ENCODE results near the gene SDK2.

SDK2 gene

DNA sequence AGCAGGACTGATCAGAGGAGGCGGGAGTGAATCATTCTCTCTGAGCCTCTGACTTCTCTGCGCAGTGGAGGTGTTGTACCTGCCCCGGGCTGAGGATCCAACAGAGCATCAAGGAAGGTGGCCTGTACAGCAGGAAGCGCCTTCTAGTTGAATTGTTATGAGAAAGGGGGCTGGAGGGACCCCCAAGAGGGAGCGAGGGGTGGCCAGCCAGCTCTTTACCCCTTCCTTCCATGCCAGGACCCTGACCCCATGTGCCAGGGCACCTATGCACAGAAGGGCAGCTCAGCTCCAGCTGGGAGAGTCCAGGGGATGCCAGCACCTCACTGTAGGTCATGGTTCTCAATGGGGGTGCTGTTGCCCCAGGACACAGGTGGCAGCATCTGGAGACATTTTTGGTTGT is 149.3 kb downstream of the SDK2 start:
- no peak overlapping the region for H3K4me3 ChIP-seq (ENCODE audit: low read length)
- DNase-seq (ENCODE audit: low read depth), result no peak
- TF ChIP-seq, protein P1, sequence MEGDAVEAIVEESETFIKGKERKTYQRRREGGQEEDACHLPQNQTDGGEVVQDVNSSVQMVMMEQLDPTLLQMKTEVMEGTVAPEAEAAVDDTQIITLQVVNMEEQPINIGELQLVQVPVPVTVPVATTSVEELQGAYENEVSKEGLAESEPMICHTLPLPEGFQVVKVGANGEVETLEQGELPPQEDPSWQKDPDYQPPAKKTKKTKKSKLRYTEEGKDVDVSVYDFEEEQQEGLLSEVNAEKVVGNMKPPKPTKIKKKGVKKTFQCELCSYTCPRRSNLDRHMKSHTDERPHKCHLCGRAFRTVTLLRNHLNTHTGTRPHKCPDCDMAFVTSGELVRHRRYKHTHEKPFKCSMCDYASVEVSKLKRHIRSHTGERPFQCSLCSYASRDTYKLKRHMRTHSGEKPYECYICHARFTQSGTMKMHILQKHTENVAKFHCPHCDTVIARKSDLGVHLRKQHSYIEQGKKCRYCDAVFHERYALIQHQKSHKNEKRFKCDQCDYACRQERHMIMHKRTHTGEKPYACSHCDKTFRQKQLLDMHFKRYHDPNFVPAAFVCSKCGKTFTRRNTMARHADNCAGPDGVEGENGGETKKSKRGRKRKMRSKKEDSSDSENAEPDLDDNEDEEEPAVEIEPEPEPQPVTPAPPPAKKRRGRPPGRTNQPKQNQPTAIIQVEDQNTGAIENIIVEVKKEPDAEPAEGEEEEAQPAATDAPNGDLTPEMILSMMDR (conservative IDR thresholded peaks at IDR 0.05; ENCODE audit: low read length), result no peak

DNA sequence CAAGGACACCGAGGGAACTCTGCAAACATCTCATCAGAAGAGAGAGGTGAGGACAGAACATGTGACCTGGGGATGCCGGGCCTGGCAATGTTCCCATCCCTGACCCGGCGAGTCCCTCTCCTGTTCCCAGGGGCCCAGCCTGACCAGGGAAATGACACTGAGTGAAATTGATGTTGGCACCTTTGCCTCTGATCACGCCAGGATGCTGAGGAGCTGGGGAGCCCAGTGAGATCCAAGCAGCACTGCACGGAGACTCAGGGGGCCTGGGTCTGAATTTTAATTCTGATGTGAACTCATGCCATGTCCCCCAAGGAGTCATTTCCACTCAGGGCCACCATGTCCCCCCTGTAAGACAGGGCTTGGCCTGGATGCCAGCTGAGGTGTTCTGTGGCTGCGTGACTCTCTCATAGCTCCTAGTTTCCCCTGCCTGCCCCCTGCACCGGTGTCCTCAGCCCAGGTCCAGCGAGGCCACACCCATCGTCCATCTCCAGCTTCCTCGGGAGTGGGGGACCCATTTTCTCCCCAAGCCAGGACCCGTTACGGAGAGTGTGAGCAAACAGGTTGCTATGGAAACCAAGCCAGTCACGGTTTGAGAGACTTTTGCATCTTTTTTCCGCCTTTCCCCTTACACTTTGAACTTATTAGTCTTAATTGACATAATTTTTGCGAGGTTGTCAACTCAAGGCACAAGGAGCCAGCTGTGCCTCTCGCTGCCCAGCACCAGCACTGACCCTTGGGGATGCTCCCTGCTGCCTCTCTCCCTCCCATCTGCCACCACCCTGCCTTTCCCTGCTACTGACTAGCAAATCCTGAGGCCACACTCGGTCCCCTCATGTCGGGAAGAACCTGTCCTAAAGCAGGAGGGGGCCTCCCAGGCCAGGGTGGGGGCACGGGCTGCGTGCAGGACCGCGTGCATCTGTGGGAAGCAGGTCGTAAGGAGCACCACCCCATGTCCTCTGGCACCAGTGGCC is 150.0 kb downstream of the SDK2 start:
- H3K4me3 ChIP-seq (ENCODE audit: low read length), result no peak overlapping the region
- TF ChIP-seq, protein P1 (conservative IDR thresholded peaks at IDR 0.05; ENCODE audit: low read length), result no peak
- no peak for DNase-seq (ENCODE audit: low read depth)

DNA sequence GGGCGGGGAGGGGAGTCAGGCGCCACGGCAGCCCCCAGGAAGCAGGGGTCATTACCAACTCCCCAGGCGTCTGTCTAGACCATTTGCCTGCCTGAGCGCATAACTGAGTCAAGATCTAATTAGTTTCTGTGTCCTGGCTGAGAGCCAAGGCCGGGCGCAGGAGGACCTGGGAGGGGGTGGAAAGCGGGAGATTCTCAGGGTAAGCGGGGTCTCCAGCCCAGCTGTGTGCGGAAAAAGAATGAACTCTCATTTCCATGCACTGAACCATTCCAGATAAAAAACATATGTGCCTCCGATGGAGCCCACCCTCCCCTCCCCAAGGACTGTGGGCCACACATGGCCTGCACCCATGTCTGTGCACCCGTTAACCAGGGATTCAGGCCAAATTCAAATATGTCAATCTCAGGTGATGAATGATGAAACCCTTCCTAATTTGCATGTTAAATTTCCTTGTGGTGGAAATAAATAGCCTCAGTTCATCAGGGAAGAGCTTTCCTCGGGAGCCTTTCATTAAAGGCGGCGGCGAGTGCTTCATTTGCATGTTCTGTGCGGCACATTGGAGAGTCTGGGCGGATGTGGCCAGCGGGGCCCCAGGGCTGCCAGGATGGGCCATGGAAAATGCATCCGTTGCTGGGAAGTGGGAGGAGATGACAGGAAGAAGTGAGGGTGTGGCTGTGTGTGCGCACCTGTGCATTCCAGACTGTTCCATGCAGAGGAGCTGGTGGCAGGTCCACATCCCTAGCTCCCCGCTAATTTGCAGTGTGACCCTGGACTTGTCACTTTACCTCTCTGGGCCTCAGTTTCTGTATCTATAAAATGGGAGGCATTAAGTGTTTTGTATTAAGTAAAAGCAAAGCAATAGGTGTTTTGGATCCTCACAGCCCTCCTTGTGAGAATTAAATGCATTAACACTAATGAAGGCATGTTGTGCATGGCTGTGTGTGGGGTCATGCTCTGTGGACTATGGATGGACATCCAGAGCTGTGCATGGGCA is 151.1 kb downstream of the SDK2 start:
- TF ChIP-seq, protein P1 (conservative IDR thresholded peaks at IDR 0.05; ENCODE audit: low read length), result no peak
- no peak for DNase-seq (ENCODE audit: low read depth)
- H3K4me3 ChIP-seq (ENCODE audit: low read length), result no peak overlapping the region

DNA sequence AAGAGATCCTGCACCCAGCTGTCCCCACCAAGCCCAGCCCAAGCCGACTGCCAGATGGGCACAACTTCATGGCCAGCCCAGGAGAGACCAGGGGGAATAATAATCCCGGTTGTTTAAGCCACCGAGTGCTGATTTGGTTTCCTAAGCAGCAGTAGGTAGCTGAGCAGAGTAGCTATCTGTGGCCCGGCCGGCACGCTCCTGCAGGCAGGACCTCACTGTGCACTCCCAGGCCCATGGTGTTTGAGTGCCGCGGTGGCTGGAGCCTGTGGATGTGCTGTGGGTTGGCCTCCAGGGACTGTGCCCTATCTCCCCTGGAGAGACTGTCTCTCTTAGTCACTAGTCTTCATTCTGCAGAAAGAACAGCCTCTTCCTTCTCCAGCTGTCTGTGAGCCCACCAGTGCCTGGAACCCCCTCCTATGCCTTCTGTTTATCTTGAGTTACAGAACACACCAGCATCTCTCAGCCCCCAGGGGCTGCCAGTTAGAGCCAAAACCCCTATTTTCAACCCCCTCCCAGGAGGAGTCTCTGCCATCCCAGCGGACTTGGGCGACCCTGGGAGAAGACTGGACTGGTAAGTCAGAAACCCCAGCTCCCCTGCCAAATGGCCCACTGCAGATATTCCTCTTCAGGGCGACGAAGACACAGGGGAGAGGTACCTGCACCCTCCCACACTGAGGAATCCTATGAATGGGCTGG is 152.0 kb downstream of the SDK2 start:
- TF ChIP-seq, protein P1 (conservative IDR thresholded peaks at IDR 0.05; ENCODE audit: low read length), result no peak
- no peak overlapping the region for H3K4me3 ChIP-seq (ENCODE audit: low read length)
- no peak for DNase-seq (ENCODE audit: low read depth)

DNA sequence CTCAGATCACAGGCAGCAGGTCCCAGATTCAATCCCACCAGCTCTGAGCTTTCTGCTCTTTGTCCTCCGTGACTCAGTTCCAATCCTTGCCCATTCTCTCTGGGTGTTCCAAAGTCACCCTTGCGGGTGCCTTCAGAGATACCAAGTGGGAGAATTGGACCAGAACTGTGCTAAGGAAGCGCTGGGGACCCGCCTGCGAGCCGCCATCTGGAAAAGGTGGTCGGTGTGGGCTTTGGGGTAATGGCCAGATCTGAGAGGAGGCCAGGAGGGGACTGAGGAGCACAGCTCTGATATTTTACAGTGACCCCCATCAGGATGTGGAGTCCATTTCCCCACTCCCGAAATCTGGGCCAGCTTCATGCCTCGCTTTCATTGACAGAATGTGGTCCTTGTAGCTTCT is 152.6 kb downstream of the SDK2 start:
- no peak overlapping the region for H3K4me3 ChIP-seq (ENCODE audit: low read length)
- TF ChIP-seq, protein P1 (conservative IDR thresholded peaks at IDR 0.05; ENCODE audit: low read length), result no peak

DNA sequence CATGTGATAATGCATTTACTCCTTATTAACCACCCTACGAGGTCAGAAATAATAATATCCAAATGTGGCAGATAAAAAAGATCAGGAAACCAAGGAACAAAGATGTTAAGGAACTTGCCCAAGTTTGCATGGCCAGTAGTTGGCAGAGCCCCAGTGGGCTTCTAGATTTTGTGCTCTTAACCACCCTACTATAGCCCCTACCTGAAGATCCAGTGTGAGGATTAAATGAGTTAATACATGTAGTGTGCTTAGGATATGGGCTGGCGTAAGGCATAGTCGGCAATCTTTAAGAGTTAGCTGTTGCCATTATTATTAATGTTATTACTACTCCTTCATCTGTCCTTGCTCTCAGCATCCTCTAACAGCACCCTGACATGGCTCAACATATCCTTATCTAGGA is 153.4 kb downstream of the SDK2 start:
- H3K4me3 ChIP-seq (ENCODE audit: low read length), result no peak overlapping the region
- no peak for DNase-seq (ENCODE audit: low read depth)
- TF ChIP-seq, protein P1 (conservative IDR thresholded peaks at IDR 0.05; ENCODE audit: low read length), result no peak

More for the DNA sequence above, 152.6 kb downstream of the SDK2 start:
- DNase-seq (ENCODE audit: low read depth), result no peak
